ENCODE results near the gene MEF2B. TPM values are rescaled to one million over a fixed set of nuclear protein-coding genes. Genes with fewer than 3 reads are reported as not detected.

MEF2B gene
- total RNA-seq = not detected

GRCh38 chr19:19170053-19170872 is at the start of gene MEF2B:
MEF2B (minus strand) TSS chr19:19170263; CDS start chr19:19150735, 19,528 bp downstream.
- H3K36me3 ChIP-seq = no peaks in the 10 kb centered on the region
- no peak for DNase-seq (ENCODE audit: extremely low spot score)
- WGBS = 24% methylated on average over 30 of the region's 56 CpGs

GRCh38 chr19:19218911-19219310 is 48.8 kb upstream of the MEF2B start:
- no peak for DNase-seq (ENCODE audit: extremely low spot score)
- Histone ChIP-seq H3K27ac (replicated peaks in 1 of 4) (no peak overlapping the region), H3K36me3 (no peaks in the 10 kb centered on the region), H3K4me3 (no peak overlapping the region), H3K9me3 (no peaks in the 10 kb centered on the region), H3K27me3 (peaks cover 0 to 78% (median 2%) of the 10 kb centered on the region in 4 donors), H3K4me1 (no peaks in the 10 kb centered on the region)
- WGBS = 89% methylated on average over 13 of the region's 21 CpGs
- TF ChIP-seq POLR2AphosphoS5 (IDR thresholded peaks at IDR 0.05) (no peak), POLR2A (IDR thresholded peaks at IDR 0.05; ENCODE audit: low read depth) (no peak), EP300 (IDR thresholded peaks at IDR 0.05) (no peak), CTCF (IDR thresholded peaks at IDR 0.05) (no peak)
- intact Hi-C loops (cut with DNase I) = no loop called here

More at GRCh38 chr19:19170053-19170872, at the start of gene MEF2B:
- intact Hi-C loops (cut with DNase I) = no loop called here
- H3K9me3 ChIP-seq = no peaks in the 10 kb centered on the region
- peak within 1 kb of the TSS; percentile 22 to 48 (median 35) for H3K4me3 ChIP-seq
- peaks cover 0 to 15% (median 5%) of the 10 kb centered on the region in 4 donors for H3K27me3 ChIP-seq
- peaks cover 9 to 21% (median 15%) of the 10 kb centered on the region in 4 donors for H3K4me1 ChIP-seq
- no peak within 1 kb of the TSS for H3K27ac ChIP-seq (replicated peaks in 1 of 4)
- TF ChIP-seq POLR2A (IDR thresholded peaks at IDR 0.05; ENCODE audit: low read depth) (no peak), POLR2AphosphoS5 (IDR thresholded peaks at IDR 0.05) (no peak), CTCF (IDR thresholded peaks at IDR 0.05) (no peak), EP300 (IDR thresholded peaks at IDR 0.05) (no peak)

- Histone ChIP-seq H3K27me3 (peaks cover 0 to 84% (median 10%) of the 10 kb centered on the region in 4 donors), H3K4me3 (no peak overlapping the region), H3K36me3 (no peaks in the 10 kb centered on the region), H3K4me1 (no peaks in the 10 kb centered on the region), H3K9me3 (no peaks in the 10 kb centered on the region), H3K27ac (replicated peaks in 1 of 4) (no peak overlapping the region)
- no peak for TF ChIP-seq CTCF (IDR thresholded peaks at IDR 0.05)
- TF ChIP-seq POLR2AphosphoS5 (IDR thresholded peaks at IDR 0.05) = no peak
- no peak for TF ChIP-seq EP300 (IDR thresholded peaks at IDR 0.05)
- no peak for TF ChIP-seq POLR2A (IDR thresholded peaks at IDR 0.05; ENCODE audit: low read depth)
- 62% methylated on average over 4 of the region's 4 CpGs for whole genome bisulfite sequencing
- DNase-seq (ENCODE audit: extremely low spot score) = no peak
- intact Hi-C loops (cut with DNase I) = no loop called here
Measured at GRCh38 chr19:19217099-19217498, 47.0 kb upstream of the MEF2B start.

- no peak for DNase-seq (ENCODE audit: extremely low spot score)
- Histone ChIP-seq H3K27ac (replicated peaks in 1 of 4) (no peak overlapping the region), H3K4me1 (peaks cover 0 to 5% (median 0%) of the 10 kb centered on the region in 4 donors), H3K9me3 (no peaks in the 10 kb centered on the region), H3K27me3 (peaks cover 6 to 86% (median 19%) of the 10 kb centered on the region in 4 donors), H3K4me3 (no peak overlapping the region), H3K36me3 (no peaks in the 10 kb centered on the region)
- intact Hi-C loops (cut with DNase I) = no loop called here
- TF ChIP-seq POLR2AphosphoS5 (IDR thresholded peaks at IDR 0.05) (no peak), POLR2A (IDR thresholded peaks at IDR 0.05; ENCODE audit: low read depth) (no peak), EP300 (IDR thresholded peaks at IDR 0.05) (no peak), CTCF (IDR thresholded peaks at IDR 0.05) (no peak)
- WGBS = 79% methylated on average over 4 of the region's 4 CpGs
Measured at GRCh38 chr19:19215792-19216191, 45.7 kb upstream of the MEF2B start.
